ENCODE results near the gene RAD51B. TPM values are rescaled to one million over a fixed set of nuclear protein-coding genes. Genes with fewer than 3 reads are reported as not detected.

Gene RAD51B
- total RNA-seq, 1 experiment from 2014 or later: 20.0 TPM

DNA sequence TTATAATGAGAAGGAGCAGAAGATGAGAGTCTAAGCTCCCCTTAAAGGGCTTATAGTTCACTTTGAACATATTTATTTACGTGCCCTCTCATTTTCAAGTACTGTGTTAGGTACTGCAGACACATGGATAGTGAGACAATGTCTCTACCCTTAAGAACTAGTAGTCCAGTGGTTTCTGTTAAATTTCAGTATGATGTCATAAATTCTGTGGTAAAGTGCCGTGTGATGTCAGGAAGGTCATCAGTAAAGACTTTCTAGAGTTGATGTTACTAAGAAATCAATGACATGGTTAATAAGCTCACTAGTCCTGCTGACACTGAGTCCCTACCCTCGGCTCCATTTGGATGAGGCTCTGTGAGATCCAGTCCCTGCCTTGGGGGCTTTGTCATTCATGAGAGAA, 497.7 kb downstream of the RAD51B start:
- DNase-seq (ENCODE audit: low read depth, low spot score) (no peak), ATAC-seq (no peak)
- intact Hi-C loops (cut with micrococcal nuclease): no loop called here
- Histone ChIP-seq H3K27me3 (ENCODE audit: insufficient read depth, low read length) (no peaks in the 10 kb centered on the region), H3K9ac (ENCODE audit: low read length) (no peak overlapping the region), H3K4me3 (replicated peaks in 1 of 2; ENCODE audit: low read depth in 1 of 2, low read length in 2 of 2) (no peak overlapping the region), H3K27ac (ENCODE audit: low read depth, low read length) (no peak overlapping the region), H3K36me3 (ENCODE audit: control insufficient read depth in 1 of 2, insufficient read depth in 2 of 2, low read length in 2 of 2) (no peaks in the 10 kb centered on the region), H3K79me2 (ENCODE audit: insufficient read depth, low read length) (no peaks in the 10 kb centered on the region), H3K9me2 (ENCODE audit: insufficient read depth) (no peaks in the 10 kb centered on the region), H2AFZ (ENCODE audit: low read depth, low read length, poor library complexity, severe bottlenecking) (no peak overlapping the region), H3K4me1 (ENCODE audit: control insufficient read depth in 1 of 2, insufficient read depth in 2 of 2, low read length in 2 of 2) (no peaks in the 10 kb centered on the region), H3K9me3 (ENCODE audit: control insufficient read depth in 1 of 2, insufficient read depth in 1 of 2, low read depth in 1 of 2, low read length in 2 of 2) (no peaks in the 10 kb centered on the region), H4K20me1 (ENCODE audit: insufficient read depth) (no peaks in the 10 kb centered on the region), H3K4me2 (ENCODE audit: low read length) (no peak overlapping the region)
- BruUV-seq (replicated peaks): no TSS peak
- TF ChIP-seq CEBPB (IDR thresholded peaks at IDR 0.05; ENCODE audit: low read depth) (no peak), RAD21 (IDR thresholded peaks at IDR 0.05; ENCODE audit: low read depth) (no peak), CTCF (IDR thresholded peaks at IDR 0.05 in 2 of 3, conservative IDR thresholded peaks at IDR 0.05 in 1 of 3; ENCODE audit: borderline replicate concordance in 1 of 3, insufficient read depth in 1 of 3, low read depth in 2 of 3, low read length in 2 of 3) (no peak), FOSL1 (IDR thresholded peaks at IDR 0.05; ENCODE audit: low read depth) (no peak), EZH2phosphoT487 (IDR thresholded peaks at IDR 0.05; ENCODE audit: borderline replicate concordance) (no peak), POLR2AphosphoS5 (IDR thresholded peaks at IDR 0.05; ENCODE audit: low read depth, low read length) (no peak), MAX (IDR thresholded peaks at IDR 0.05) (no peak), REST (IDR thresholded peaks at IDR 0.05; ENCODE audit: low read depth) (no peak), ELF1 (IDR thresholded peaks at IDR 0.05; ENCODE audit: borderline replicate concordance, low read depth) (no peak), EGR1 (IDR thresholded peaks at IDR 0.05; ENCODE audit: low read depth) (no peak), JUND (IDR thresholded peaks at IDR 0.05) (no peak), TCF7L2 (IDR thresholded peaks at IDR 0.05; ENCODE audit: borderline replicate concordance, extremely low read depth, insufficient read depth, insufficient read length) (no peak), ZFX (IDR thresholded peaks at IDR 0.05) (no peak), POLR2A (IDR thresholded peaks at IDR 0.05; ENCODE audit: borderline replicate concordance, extremely low read depth, insufficient read depth, insufficient read length) (no peak), SIN3A (IDR thresholded peaks at IDR 0.05; ENCODE audit: low read depth) (no peak), EZH2 (IDR thresholded peaks at IDR 0.05) (no peak), ZNF274 (IDR thresholded peaks at IDR 0.05; ENCODE audit: low read depth, low read length) (no peak)
- TF ChIP-seq, protein P1, sequence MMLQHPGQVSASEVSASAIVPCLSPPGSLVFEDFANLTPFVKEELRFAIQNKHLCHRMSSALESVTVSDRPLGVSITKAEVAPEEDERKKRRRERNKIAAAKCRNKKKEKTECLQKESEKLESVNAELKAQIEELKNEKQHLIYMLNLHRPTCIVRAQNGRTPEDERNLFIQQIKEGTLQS (IDR thresholded peaks at IDR 0.05): no peak
- ChIA-PET POLR2A (interaction anchor here (0.6 kb wide), 1 partner anchor 19 kb away, joined by 3 read pairs; no protein-coding TSS in a partner anchor), CTCF (no interaction called here), RAD21 (ENCODE audit: low non-redundant PET in 1 of 2, low total read pairs in 2 of 2, uncharacterized antibody in 2 of 2, unreplicated experiment in 2 of 2) (no interaction called here)

All from HCT116 (cell line).